ENCODE results near the gene ECE1.
"Not testable (repeated sequence)": the region's sequence is repeated elsewhere in the genome, so short reads cannot be mapped to it uniquely, and the experiment has no call there.

ECE1 gene

GRCh38 chr1:21174654-21175323 lies 115.5 kb downstream of the ECE1 start:
- TF ChIP-seq ZNF384 (IDR thresholded peaks at IDR 0.05) (no peak), TARDBP (IDR thresholded peaks at IDR 0.05) (no peak), SP1 (IDR thresholded peaks at IDR 0.05) (no peak), FOXM1 (IDR thresholded peaks at IDR 0.05; ENCODE audit: borderline replicate concordance) (no peak), HDGF (IDR thresholded peaks at IDR 0.05; ENCODE audit: borderline replicate concordance) (no peak), NFRKB (IDR thresholded peaks at IDR 0.05) (no peak), SUZ12 (IDR thresholded peaks at IDR 0.05) (no peak), BHLHE40 (IDR thresholded peaks at IDR 0.05; ENCODE audit: borderline replicate concordance) (no peak), L3MBTL2 (conservative IDR thresholded peaks at IDR 0.05) (no peak), ARNT (IDR thresholded peaks at IDR 0.05) (no peak), PKNOX1 (IDR thresholded peaks at IDR 0.05) (no peak)
- ChIA-PET POLR2A (interaction anchor here (1.0 kb wide), 1 partner anchor 22 kb away, joined by 4 read pairs; no protein-coding TSS in a partner anchor), CTCF (no interaction called here)
- no peak for DNase-seq (ENCODE audit: extremely low spot score)

GRCh38 chr1:21174230-21174629 lies 116.0 kb downstream of the ECE1 start:
- ChIA-PET POLR2A (no interaction called here), CTCF (no interaction called here)
- TF ChIP-seq FOXM1 (IDR thresholded peaks at IDR 0.05; ENCODE audit: borderline replicate concordance) (no peak), HDGF (IDR thresholded peaks at IDR 0.05; ENCODE audit: borderline replicate concordance) (no peak), TARDBP (IDR thresholded peaks at IDR 0.05) (no peak), FOXA1 (IDR thresholded peaks at IDR 0.05) (no peak), CTBP1 (IDR thresholded peaks at IDR 0.05; ENCODE audit: borderline replicate concordance) (no peak), LEF1 (IDR thresholded peaks at IDR 0.05; ENCODE audit: borderline replicate concordance) (no peak), PKNOX1 (IDR thresholded peaks at IDR 0.05) (no peak)
- DNase-seq (ENCODE audit: extremely low spot score) = no peak

GRCh38 chr1:21173096-21173495 lies 117.2 kb downstream of the ECE1 start:
- POLR2A ChIA-PET; DNase-seq (ENCODE audit: extremely low spot score); CTCF ChIA-PET: not testable (repeated sequence)

GRCh38 chr1:21170837-21171236 lies 119.4 kb downstream of the ECE1 start:
- ChIA-PET CTCF (interaction anchor here (0.5 to 0.6 kb wide), 2 partner anchors 13 to 58 kb away, joined by 3 to 7 read pairs; no protein-coding TSS in a partner anchor), POLR2A (interaction anchor here (0.6 kb wide), 1 partner anchor 186 kb away, joined by 3 read pairs; no protein-coding TSS in a partner anchor)
- 0 out of 2 replicates have a peak, but pooled peaks have one; percentile 13 for TF ChIP-seq ZNF384 (IDR thresholded peaks at IDR 0.05)
- DNase-seq (ENCODE audit: extremely low spot score) = not testable (repeated sequence)

- TF ChIP-seq LEF1 (IDR thresholded peaks at IDR 0.05; ENCODE audit: borderline replicate concordance) (no peak), SP1 (IDR thresholded peaks at IDR 0.05) (no peak), HDGF (IDR thresholded peaks at IDR 0.05; ENCODE audit: borderline replicate concordance) (no peak), L3MBTL2 (conservative IDR thresholded peaks at IDR 0.05) (no peak), FOXM1 (IDR thresholded peaks at IDR 0.05; ENCODE audit: borderline replicate concordance) (no peak), BHLHE40 (IDR thresholded peaks at IDR 0.05; ENCODE audit: borderline replicate concordance) (no peak), FOXK2 (IDR thresholded peaks at IDR 0.05) (no peak), ZNF384 (IDR thresholded peaks at IDR 0.05) (no peak), CTBP1 (IDR thresholded peaks at IDR 0.05; ENCODE audit: borderline replicate concordance) (no peak)
- no peak for DNase-seq (ENCODE audit: extremely low spot score)
- POLR2A ChIA-PET = interaction anchor here (0.6 kb wide), 1 partner anchor 11 kb away, joined by 3 read pairs; no protein-coding TSS in a partner anchor
- CTCF ChIA-PET = no interaction called here
Measured at GRCh38 chr1:21168444-21168843, 121.8 kb downstream of the ECE1 start.

All from HEK293T (cell line).